HT-29 (cell line): ENCODE data around the gene PDE7B. TPM values are rescaled to one million over a fixed set of nuclear protein-coding genes. Genes with fewer than 3 reads are reported as not detected.

ENCODE experiments used
- DNase-seq: peaks from one replicate; pipeline ENCODE4 v3.0.0-alpha.2; 2015; ENCODE audit warnings: low spot score
- total RNA-seq: library from RNA; depleted of rRNA; stranded (reverse); fragments of >200 nt; shearing (Covaris generic); gene quantifications from 2 replicates; pipeline ENCODE4 v1.2.3, GENCODE V29; 2014

Gene PDE7B
- total RNA-seq, 1 experiment from 2014 or later, result not detected

DNA sequence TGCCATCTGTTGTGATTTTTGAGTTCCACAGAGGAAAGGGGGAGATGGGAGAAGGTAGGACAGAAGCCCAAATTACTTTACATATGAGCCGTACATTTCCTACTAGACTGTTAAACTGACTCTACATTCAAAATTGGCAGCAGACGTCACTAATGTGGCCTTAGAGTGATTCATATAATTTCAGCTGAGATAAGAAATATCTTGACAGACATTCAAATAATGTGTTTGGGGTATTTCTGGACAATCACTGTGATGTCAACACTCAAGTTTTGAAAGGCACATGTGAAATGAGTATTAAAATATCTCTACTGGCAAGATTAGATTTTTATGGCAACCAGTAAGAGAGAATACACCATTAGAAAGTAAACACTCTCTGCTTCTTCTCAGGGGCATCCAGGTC is 294.6 kb downstream of the PDE7B start:
- DNase-seq, result no peak

DNA sequence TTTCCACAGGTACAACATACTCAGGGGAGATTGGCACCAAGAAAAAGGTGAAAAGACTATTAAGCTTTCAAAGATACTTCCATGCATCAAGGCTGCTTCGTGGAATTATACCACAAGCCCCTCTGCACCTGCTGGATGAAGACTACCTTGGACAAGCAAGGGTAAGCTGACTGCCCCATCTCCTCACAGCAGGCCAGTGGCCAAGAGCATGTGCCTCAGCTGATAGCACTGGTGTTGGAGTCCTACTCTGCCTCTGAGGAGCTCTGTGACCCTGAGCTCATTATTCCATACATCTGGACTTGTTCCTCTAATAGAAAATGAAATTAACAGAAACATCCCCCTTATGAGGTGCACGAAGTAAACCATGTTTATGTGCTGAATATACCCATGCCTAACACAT is 295.8 kb downstream of the PDE7B start:
- DNase-seq, result no peak

DNA sequence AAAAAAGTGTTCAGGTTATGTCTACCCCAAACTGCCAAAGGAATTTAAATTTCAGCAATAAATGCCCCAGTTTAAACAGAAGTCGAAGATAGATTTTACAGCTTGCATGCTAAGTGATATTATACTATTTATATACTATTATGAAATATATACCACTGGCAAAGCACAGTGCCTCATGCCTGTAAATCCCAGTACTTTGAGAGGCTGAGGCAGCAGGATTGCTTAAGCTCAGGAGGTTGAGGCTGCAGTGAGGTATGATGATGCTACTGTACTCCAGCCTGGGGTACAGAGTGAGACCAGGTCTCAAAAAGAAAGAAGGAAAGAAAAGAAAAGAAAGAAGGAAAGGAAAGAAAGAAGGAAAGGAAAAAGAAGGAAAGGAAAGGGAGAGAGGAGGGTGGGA is 296.6 kb downstream of the PDE7B start:
- DNase-seq, result no peak

- DNase-seq, result no peak
Measured at GRCh38 chr6:136148523-136148922, 297.0 kb downstream of the PDE7B start.

- no peak for DNase-seq
Measured at GRCh38 chr6:136149311-136149710, 297.8 kb downstream of the PDE7B start.

DNA sequence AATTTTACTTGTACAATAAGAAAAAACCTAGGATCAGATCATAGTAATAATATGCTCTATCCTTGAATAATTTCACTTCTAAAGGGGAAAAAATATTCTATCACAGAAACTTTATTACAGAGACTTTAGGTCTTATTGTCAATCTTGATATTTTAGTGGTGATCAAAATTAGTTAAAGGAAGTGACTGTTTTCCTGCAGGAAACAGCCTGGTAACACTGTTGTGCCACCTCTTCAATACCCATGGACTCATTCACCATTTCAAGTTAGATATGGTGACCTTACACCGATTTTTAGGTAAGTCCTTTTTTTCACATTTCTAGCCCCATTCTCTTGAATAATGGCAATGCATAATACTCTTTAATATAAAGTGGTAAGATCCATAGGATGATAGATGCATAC is 299.5 kb downstream of the PDE7B start:
- DNase-seq, result no peak

- DNase-seq, result no peak
Measured at GRCh38 chr6:136153707-136154375, 302.3 kb downstream of the PDE7B start.

DNA sequence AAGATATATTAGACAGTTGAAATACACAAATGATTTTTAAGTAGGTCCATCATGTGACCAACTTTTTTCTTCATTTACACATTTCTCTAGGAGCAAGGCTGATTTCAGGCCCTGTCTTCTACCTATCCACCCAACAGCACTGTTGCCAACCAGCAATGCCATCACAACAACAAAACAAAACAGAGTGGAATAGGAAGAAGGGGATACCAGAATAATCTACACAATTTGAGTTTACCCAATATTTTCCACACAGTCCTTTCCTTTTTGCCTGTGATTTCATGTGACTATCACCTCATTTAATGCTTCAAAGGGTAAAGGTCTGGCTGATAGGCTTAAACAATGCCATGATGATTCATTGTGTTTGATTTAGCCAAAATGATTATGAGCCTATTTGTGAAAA is 303.7 kb downstream of the PDE7B start:
- no peak for DNase-seq

DNA sequence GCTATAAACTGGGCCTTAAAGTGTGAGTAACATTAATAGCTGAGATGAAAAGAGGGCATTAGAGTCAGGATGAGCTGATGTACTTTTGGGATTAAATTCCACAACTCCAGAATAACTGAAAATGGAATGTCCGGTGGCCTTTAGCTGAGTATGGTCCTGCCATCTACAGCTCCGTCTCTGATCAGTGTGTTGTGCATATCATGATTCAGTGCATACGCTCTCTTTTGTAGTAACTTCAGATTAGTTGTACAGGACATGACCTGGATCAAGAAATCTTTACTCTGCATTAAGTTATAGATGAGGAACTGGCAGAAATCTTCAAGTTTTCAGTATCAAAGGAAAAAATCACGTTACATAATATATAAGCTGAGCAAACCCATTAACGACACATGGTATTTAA is 306.2 kb downstream of the PDE7B start:
- no peak for DNase-seq

GRCh38 chr6:136158387-136158821 is 306.9 kb downstream of the PDE7B start:
- DNase-seq, result no peak

DNA sequence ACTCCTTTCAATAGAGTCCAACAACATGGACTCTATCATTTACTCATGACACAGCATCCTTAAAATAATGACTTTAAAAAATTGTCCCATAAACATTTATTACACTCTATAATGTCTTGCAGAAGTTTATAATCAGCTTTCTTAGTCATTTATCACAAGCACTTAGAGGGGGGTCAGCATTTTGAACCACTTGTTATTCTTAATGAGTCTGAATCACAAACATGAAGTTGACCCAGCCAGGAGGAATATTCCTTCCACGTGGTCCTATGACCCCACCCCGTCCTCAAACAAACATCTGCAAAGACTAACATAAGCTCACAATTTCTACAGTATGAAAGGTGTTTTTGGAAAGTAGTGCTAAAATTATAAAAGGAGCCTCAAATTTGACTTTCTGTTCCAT is 307.5 kb downstream of the PDE7B start:
- no peak for DNase-seq

GRCh38 chr6:136160250-136160649 is 308.7 kb downstream of the PDE7B start:
- DNase-seq, result no peak

DNA sequence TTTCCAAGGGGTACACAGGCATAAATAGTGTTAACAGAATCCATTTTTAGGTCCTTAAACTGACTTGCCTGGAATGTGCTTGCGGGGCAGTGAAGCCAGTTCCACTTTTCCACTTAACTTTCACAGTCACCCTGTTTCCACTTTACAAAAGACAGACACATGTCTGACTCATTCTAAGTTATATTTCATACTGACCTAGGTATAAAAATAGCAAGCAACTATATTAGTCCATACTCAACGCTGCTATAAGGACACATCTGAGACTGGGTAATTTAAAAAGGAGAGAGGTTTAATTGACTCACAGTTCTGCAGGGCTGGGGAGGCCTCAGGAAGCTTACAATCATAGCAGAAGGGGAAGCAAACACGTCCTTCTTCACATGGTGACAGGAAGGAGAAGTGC is 310.4 kb downstream of the PDE7B start:
- no peak for DNase-seq

GRCh38 chr6:136163260-136163659 is 311.8 kb downstream of the PDE7B start:
- no peak for DNase-seq

- DNase-seq, result no peak
Measured at GRCh38 chr6:136166815-136167214, 315.3 kb downstream of the PDE7B start.

- no peak for DNase-seq
Measured at GRCh38 chr6:136169394-136170148, 318.1 kb downstream of the PDE7B start.

DNA sequence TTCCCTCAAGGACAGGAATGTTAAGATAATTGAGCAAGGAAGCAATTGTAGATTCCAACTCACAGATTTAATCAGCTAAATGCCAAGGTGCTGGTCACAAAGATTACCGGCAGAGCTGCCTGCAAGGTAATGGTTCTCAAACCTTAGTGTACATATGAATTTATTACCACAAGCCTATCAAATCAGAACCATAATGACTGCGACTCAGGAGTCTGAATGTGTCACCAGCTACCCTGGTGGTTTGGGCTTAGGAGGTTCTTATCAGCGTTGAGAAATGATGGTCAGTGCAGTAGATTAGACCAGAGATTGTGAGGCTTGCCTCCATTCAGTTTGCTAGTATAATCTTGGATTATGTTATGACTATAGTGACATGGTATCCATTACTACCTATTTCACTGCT is 319.7 kb downstream of the PDE7B start:
- DNase-seq, result no peak

DNA sequence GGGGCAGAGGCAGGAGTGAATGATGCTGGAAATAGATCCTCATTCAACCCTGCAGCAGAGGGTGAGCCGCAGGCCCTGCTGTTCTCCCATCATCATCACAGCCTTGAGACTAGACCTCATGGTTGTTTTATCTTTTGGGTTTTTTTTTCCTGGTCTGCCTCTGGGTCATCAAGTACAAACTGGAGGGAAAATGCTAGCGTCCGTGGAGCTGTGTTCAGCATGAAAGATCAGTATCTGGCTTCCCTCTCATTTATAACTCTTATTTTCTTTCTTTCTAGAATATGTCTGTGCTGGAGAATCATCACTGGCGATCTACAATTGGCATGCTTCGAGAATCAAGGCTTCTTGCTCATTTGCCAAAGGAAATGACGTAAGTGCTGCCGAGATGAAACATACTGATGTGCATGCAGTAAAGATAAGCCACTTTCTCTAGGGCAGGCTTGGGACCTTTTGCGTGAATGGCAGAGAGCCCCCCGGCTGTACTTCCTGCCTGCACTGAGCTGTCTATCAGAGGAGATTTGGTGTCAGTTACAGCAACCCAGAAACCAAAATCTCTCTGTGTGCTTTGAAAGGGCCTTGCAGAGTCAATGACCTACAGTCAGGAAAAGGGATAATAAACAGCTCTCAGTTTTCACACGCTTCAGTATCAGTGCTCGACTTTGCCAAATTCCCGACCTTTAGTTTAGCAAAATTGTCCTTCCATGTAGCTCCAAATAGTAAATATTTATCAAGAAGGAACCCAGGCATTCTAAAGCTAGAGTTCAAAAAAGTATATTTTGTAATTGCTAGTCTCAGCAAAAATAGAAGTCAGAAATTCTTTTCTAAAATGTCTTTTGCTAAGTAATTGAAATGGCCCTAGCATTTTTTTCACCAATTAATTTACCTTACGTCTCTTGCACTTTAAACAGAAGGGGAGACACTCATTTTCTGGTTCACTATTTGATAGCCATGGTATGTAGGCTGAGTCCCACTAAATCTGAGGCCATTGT is 322.3 kb downstream of the PDE7B start:
- no peak for DNase-seq

GRCh38 chr6:136174510-136174909 is 323.0 kb downstream of the PDE7B start:
- DNase-seq, result no peak

DNA sequence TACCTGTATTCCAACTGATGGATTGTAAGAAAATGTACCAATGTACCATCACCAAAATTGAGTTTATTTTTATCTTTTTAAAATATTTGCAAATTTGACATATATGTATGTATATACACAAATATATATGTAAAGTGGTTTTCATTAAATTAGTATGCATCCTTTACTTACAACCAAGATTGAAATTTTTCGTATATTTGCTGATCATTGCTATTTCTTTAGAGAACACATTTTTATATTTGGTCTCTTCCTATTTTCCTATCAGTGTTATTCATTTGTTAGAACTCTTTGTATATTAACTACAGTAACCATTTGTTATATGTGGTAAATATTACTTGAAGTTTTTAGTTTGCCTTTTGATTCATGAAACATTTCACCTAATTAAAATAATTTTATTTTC is 324.4 kb downstream of the PDE7B start:
- DNase-seq, result no peak

- DNase-seq, result no peak
Measured at GRCh38 chr6:136178749-136179148, 327.2 kb downstream of the PDE7B start.
